NCI-H1436 (cell line): ENCODE results near the gene COL4A4.
A peak's percentile ranks its signal among the peaks of the same experiment; 100 is the strongest.
"Not testable (repeated sequence)": the region's sequence is repeated elsewhere in the genome, so short reads cannot be mapped to it uniquely, and the experiment has no call there.

Experiments
- DNase-seq: peaks from one replicate; lab custom pipeline; 2025; lab: John Stamatoyannopoulos, UW

COL4A4 gene

GRCh38 chr2:227115761-227116160 lies 48.2 kb downstream of the COL4A4 start:
- no peak for DNase-seq

GRCh38 chr2:227106845-227107759 lies 56.9 kb downstream of the COL4A4 start:
- peak; percentile 58 for DNase-seq

- DNase-seq: no peak
Observed at GRCh38 chr2:227103583-227103982, 60.4 kb downstream of the COL4A4 start.

- DNase-seq: no peak
Observed at GRCh38 chr2:227099340-227099739, 64.7 kb downstream of the COL4A4 start.

GRCh38 chr2:227098162-227098515 lies 65.9 kb downstream of the COL4A4 start:
- no peak for DNase-seq

GRCh38 chr2:227097495-227098161 lies 66.4 kb downstream of the COL4A4 start:
- DNase-seq: no peak

- no peak for DNase-seq
Observed at GRCh38 chr2:227095346-227095745, 68.7 kb downstream of the COL4A4 start.

- no peak for DNase-seq
Observed at GRCh38 chr2:227082286-227082685, 81.7 kb downstream of the COL4A4 start.

- no peak for DNase-seq
Observed at GRCh38 chr2:227079726-227080125, 84.3 kb downstream of the COL4A4 start.

- not testable (repeated sequence) for DNase-seq
Observed at GRCh38 chr2:227065065-227065464, 98.9 kb downstream of the COL4A4 start.

GRCh38 chr2:227058888-227059399 lies 105.1 kb downstream of the COL4A4 start:
- DNase-seq: no peak

- DNase-seq: no peak
Observed at GRCh38 chr2:227057743-227058447, 106.1 kb downstream of the COL4A4 start.

- DNase-seq: no peak
Observed at GRCh38 chr2:227057060-227057459, 106.9 kb downstream of the COL4A4 start.

- DNase-seq: no peak
Observed at GRCh38 chr2:227054006-227054405, 110.0 kb downstream of the COL4A4 start.

GRCh38 chr2:227052879-227053278 lies 111.1 kb downstream of the COL4A4 start:
- peak; percentile 89 for DNase-seq

GRCh38 chr2:227043981-227044380 lies 120.0 kb downstream of the COL4A4 start:
- DNase-seq: no peak

- DNase-seq: no peak
Observed at GRCh38 chr2:227038550-227039189, 125.3 kb downstream of the COL4A4 start.

- DNase-seq: no peak
Observed at GRCh38 chr2:227036527-227036926, 127.5 kb downstream of the COL4A4 start.

- no peak for DNase-seq
Observed at GRCh38 chr2:227035711-227036367, 128.2 kb downstream of the COL4A4 start.

GRCh38 chr2:227033471-227034148 lies 130.4 kb downstream of the COL4A4 start:
- DNase-seq: no peak

- no peak for DNase-seq
Observed at GRCh38 chr2:227031379-227031778, 132.6 kb downstream of the COL4A4 start.
